H7 (cell line): ENCODE data around the gene THOC6. TPM values are rescaled to one million over a fixed set of nuclear protein-coding genes. Genes with fewer than 3 reads are reported as not detected.
A peak's percentile ranks its signal among the peaks of the same experiment; 100 is the strongest.

ENCODE experiments used
- DNase-seq: peaks from one replicate; pipeline ENCODE4 v3.0.0; 2012
- H3K27me3 ChIP-seq: 2 replicates; pipeline ENCODE4 v1.6.0; 2011; ENCODE audit warnings: mild to moderate bottlenecking, low read length; ENCODE audit not compliant: control insufficient read depth, insufficient read depth
- H3K36me3 ChIP-seq: replicated peaks from 2 replicates; pipeline ENCODE4 v1.5.1; 2011; ENCODE audit warnings: low read length; ENCODE audit not compliant: control insufficient read depth, insufficient read depth
- H3K4me3 ChIP-seq: 2 replicates; pipeline ENCODE4 v1.5.1; 2011; ENCODE audit warnings: low read depth, mild to moderate bottlenecking, control low read depth, low read length, moderate library complexity; ENCODE audit not compliant: insufficient read depth
- total RNA-seq: library from RNA; depleted of rRNA; stranded (reverse); fragments of >200 nt; shearing (Covaris generic); gene quantifications from 2 replicates; pipeline ENCODE4 v1.2.3, GENCODE V29; 2014

THOC6 gene
- total RNA-seq, 1 experiment from 2014 or later = 81.4 TPM

- peaks cover 13% of the 10 kb centered on the region for H3K36me3 ChIP-seq
- peaks cover 19% of the 10 kb centered on the region for H3K27me3 ChIP-seq
- no peak overlapping the region for H3K4me3 ChIP-seq
- DNase-seq = peak; percentile 99
Measured at GRCh38 chr16:3027983-3028715, 4.3 kb downstream of the THOC6 start.

DNA sequence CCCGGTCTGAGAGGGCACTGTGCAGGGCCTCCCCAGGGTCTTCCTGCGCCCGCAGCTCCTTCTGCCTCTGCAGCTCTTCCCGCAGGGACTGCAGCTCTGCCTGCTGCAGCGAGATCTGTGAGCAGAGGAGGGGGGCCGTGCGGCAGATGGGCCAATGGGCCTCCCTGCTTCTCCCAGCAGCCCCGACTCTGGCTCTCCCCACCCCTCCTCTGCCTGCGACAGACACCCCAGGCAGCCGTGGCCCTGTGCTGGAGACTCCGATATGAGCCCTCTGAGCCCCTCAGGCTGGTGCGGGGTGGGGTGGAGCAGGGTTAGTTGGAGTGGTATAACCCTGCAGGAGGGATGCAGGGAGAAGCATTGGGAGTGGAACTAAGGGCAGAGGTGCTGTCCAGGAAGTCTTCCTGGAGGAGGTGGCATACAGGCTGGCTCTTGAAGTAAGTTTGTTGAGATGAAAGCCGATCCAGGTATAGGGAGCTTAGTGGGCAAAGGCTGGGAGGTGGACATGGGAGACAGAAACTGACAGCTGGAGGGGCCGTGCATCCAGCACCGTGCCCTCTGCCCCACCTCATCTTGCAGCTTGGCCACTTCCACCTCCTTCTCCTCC, 5.0 kb downstream of the THOC6 start:
- no peak overlapping the region for H3K4me3 ChIP-seq
- peak; percentile 36 for DNase-seq
- H3K36me3 ChIP-seq = peaks cover 13% of the 10 kb centered on the region
- peaks cover 19% of the 10 kb centered on the region for H3K27me3 ChIP-seq

DNA sequence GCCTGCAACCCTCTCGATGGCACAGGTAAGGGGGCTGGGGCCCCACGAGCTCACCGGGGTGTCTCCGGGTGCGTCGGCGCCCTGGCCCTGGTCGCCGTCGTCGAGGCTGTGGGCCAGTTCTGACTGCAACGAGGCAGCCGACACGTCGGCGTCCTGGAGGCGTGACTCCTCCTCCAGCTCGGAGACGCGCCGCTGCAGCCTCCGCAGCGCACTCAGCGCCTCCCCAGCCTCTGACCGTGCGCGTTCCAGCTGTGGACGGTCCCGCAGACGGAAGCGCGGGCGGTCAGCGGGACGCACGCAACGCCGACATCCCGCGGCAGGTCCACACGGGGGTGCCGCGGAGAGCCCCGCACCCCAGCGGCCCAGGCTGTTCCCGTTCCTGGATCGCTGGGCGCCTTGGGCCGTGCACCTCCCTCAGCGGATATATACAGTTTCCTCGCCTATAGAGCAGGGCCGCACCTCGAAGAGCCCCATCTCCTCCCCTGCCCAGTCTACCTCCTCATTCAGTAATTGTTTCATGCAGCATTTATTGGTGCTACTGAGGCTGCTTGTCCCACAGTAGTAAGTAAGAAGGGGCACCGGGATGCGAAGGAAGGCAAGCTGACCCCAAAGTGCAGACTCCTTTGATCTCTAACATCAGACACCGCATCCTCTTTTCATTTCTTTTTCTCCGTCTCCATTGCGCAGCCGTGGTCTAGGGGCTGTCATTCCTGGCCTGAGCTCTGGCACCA, 5.8 kb downstream of the THOC6 start:
- Histone ChIP-seq H3K4me3 (no peak overlapping the region), H3K27me3 (peaks cover 19% of the 10 kb centered on the region)

GRCh38 chr16:3030222-3031212, 6.7 kb downstream of the THOC6 start:
- peak; percentile 51 for DNase-seq
- Histone ChIP-seq H3K4me3 (no peak overlapping the region), H3K27me3 (peaks cover 22% of the 10 kb centered on the region)

More for the DNA sequence above, 5.8 kb downstream of the THOC6 start:
- H3K36me3 ChIP-seq = peaks cover 13% of the 10 kb centered on the region
- peak; percentile 63 for DNase-seq

DNA sequence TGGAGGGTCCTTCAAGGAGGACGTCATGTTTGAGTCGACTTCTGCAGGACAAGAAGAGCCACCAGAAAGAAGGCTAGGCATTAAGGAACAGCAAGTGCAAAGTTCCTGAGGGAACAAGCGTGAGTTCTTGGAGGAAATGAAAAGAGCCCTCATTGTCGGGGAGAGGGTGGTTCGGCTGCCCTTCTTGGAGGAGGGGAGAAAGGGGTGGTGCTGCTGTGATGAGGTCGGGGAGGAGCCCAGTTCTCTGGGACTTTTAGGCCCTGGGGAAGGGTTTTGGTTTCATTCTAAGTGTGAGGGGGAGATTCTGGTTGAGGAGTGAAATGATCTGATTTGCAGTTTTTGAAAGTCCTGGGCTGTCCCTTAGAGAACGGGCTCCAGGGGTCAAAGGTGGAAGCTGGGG, 8.8 kb downstream of the THOC6 start:
- H3K27me3 ChIP-seq = peaks cover 40% of the 10 kb centered on the region
- H3K4me3 ChIP-seq = no peak overlapping the region
- no peak for DNase-seq
- H3K36me3 ChIP-seq = no peaks in the 10 kb centered on the region; the same call in 1 of the 2 replicates

More at GRCh38 chr16:3030222-3031212, 6.7 kb downstream of the THOC6 start:
- H3K36me3 ChIP-seq = peaks cover 13% of the 10 kb centered on the region

DNA sequence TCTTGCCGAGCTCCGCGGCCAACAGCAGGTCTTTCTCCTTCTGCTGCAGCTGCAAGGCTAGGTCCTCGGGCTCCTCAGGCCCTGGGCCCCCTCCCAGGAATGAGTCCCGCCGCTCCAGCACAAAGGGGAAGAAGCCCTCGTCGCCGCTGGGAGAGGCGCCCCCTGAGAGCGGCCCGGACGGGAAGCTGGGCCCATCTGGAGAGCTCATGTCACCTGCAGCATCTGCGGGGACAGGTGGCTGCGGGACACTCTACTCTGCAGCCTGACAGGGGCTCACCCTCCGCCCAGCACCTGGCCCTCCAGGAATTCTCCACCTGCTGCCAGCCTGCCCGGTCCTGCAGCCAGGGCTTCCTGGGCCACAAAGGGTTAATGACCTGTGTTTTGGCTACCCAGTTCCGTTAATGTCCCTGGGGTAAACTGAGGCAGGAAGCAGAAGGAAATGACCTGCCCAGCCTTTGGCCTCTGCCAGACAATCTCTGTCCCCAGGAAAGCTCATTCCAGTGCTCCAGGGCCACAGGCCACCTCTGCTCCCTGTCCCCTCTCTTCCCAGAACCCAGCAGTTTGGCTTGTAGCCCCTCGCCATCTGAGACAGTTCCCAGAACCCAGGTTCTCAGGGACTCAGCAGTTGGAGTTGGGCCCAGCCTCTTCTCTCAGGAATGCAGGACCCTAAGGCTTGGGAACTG, 11.6 kb downstream of the THOC6 start:
- peak; percentile 61 for DNase-seq
- H3K4me3 ChIP-seq = peak overlapping the region; percentile 55; the same call in 1 of the 2 replicates
- peaks cover 29% of the 10 kb centered on the region for H3K27me3 ChIP-seq

DNA sequence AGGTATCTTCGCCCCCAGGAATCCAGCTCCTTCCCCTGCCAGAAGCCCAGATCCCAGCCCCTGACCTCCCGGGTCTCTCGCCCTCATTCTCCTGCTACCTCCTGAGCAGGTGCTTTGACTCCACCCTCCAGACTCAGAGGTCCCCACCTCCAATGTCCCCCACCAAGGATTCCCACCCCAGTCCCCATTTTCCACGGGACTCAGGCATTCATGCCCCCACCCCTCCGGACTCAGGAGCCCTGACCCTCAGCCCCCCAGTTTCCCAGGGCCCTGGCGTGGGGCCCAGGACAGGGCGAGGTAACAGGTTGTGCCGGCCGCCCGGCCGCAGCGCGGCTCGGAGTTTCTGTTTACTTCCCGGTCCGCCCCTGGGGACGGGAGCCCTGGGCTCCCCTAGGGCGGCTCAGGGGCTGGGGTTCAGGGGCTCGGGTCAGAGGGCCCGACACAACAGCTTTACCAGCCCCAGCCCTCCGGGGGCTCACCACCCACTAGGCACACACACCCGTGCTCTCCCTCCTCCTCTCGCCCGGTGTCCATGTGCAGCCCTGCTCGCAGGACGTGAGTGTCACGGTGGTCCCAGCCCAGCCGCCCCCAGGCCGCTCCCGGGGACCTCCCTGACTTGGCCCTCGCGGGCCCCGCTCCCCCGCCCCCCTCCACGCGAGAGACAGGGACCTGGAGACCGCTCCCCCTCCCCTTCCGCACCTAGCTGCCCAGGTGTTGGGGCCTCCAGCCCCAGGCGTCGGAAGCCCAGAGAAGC, 12.3 kb downstream of the THOC6 start:
- Histone ChIP-seq H3K27me3 (peaks cover 27% of the 10 kb centered on the region), H3K4me3 (peak overlapping the region; percentile 55), H3K36me3 (no peaks in the 10 kb centered on the region; the same call in 1 of the 2 replicates)
- peak; percentile 87 for DNase-seq

More for the DNA sequence above, 11.6 kb downstream of the THOC6 start:
- H3K36me3 ChIP-seq = no peaks in the 10 kb centered on the region; the same call in 1 of the 2 replicates

- peak; percentile 96 for DNase-seq
- Histone ChIP-seq H3K27me3 (peaks cover 27% of the 10 kb centered on the region), H3K4me3 (peak within 1 kb of the TSS; percentile 55), H3K36me3 (no peaks in the 10 kb centered on the region; the same call in 1 of the 2 replicates)
Measured at GRCh38 chr16:3036726-3037315, 13.0 kb downstream of the THOC6 start, which contains the start of gene BICDL2. Gene BICDL2, minus strand, starts transcription at chr16:3036944. Its CDS starts 1,448 bp downstream, at chr16:3035496.

DNA sequence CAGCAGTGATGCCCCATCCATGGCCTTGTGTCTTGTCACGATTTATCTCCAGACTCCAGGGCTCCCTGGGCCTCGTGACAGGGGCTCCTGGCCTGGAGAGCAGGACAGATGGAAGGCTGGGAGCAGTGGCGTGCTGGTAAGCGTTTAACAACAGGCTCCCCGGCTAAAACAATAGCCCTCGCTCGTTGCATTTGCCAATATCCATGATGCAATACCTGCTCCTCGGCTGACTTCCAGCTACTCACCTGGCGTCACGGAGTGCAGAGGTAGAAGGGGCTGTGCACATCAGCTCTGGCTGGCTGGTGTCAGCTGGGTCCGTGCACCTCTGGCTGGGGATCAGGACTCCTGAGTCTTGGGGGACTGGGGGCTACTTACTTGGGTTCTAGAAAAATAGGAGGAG, 14.4 kb downstream of the THOC6 start:
- peak; percentile 87 for DNase-seq
- Histone ChIP-seq H3K27me3 (peaks cover 27% of the 10 kb centered on the region), H3K36me3 (no peaks in the 10 kb centered on the region; the same call in 1 of the 2 replicates), H3K4me3 (no peak overlapping the region)

DNA sequence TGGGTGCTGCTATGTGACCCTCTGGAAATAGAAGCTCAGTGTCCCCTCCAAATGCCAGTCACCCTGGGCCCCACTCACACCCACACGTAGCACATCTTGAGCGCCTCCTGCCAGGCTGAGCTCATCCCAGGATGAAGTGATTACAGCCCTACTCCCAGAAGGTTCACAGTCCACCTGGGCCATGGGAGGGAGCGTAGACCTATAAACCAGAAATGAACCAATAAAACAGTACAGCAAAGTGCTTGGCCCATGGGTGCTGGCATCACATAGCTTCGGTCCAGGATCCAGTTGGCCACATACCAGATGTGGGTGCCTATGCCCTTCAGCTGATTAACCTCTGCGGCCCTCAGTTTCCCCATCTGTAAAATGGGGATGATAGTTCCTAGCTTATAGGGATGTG, 15.1 kb downstream of the THOC6 start:
- H3K36me3 ChIP-seq = no peaks in the 10 kb centered on the region; the same call in 1 of the 2 replicates
- H3K27me3 ChIP-seq = peaks cover 27% of the 10 kb centered on the region
- H3K4me3 ChIP-seq = no peak overlapping the region
- DNase-seq = peak; percentile 45

DNA sequence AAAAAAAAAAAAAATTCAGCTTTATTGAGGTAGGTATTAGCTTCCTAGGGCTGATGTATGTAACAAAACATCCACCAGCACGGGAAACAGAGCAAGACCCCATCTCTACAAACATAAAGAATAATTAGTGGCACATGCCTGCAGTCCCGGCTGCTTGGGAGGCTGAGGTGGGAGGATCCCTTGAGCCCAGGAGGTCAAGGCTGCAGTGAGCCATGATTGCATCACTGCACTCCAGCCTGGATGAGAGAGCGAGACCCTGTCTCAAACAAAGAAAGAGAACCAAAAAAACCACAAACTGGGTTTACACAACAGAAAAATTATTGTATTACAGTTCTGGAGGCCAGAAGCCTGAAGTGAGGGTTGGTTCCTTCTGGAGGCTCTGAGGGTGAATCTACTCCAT, 18.5 kb downstream of the THOC6 start:
- Histone ChIP-seq H3K36me3 (no peaks in the 10 kb centered on the region), H3K4me3 (no peak overlapping the region), H3K27me3 (peaks cover 17% of the 10 kb centered on the region)
- no peak for DNase-seq

GRCh38 chr16:3044708-3045107, 20.9 kb downstream of the THOC6 start:
- DNase-seq = no peak
- Histone ChIP-seq H3K36me3 (0 out of 2 replicates have a peak, but pooled peaks cover 1% of the 10 kb centered on the region), H3K4me3 (no peak overlapping the region), H3K27me3 (peaks cover 15% of the 10 kb centered on the region)
